Measurements from ENCODE around the gene ACSM3. TPM values are rescaled to one million over a fixed set of nuclear protein-coding genes. Genes with fewer than 3 reads are reported as not detected.
A peak's percentile ranks its signal among the peaks of the same experiment; 100 is the strongest.

ACSM3 gene
- total and polyA plus RNA-seq, 9 of the 15 experiments (the other 6 are each of a cell fraction or from before 2014, with no cell fraction given): 112 to 420 (median 182) TPM

DNA sequence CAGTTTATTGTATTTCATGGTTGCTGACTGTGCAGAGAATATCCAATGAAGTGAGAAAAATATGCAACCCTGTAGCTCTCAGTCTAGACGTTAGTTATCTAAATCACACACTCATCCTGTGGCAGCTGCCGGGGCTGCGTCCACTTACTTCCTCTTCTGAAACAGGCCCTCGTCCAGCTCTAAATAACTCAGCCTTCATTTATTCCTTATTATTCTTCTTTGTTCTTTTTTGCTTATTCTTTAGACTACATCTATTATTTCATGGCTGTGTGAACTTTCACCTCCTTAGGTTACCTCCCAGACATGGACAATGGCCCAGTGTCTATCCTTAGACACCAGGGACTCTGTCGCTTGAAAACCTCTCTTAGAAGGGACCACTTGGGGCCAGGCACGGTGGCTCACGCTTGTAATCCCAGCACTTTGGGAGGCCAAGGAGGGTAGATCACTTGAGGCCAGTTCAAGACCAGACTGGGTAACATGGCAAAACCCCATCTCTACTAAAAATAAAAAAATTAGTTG lies 18.8 kb upstream of the ACSM3 start (continued):
- TF ChIP-seq CC2D1A (IDR thresholded peaks at IDR 0.05) (peak; percentile 35; the same call in 1 of the 2 replicates), PTRF (tag; IDR thresholded peaks at IDR 0.05) (no peak; the same call in 1 of the 2 replicates), ARNT (IDR thresholded peaks at IDR 0.05) (no peak; a peak in 1 of 4 replicates)

GRCh38 chr16:20746461-20746860 lies 17.4 kb upstream of the ACSM3 start:
- Histone ChIP-seq H3K27ac (ENCODE audit: extremely low read depth, low read depth, low read length) (peak overlapping the region; percentile 89), H2AFZ (ENCODE audit: low read depth, low read length) (0 out of 2 replicates have a peak overlapping the region, but pooled peaks have one; percentile 6), H3K9ac (ENCODE audit: insufficient read depth in 1 of 2, low read depth in 2 of 2, low read length in 2 of 2) (peak overlapping the region in 1 of 2 experiments; percentile 57; a peak in 2 of 4 replicates), H3K4me3 (no peak overlapping the region), H3K4me2 (ENCODE audit: insufficient read depth, low read length) (peak overlapping the region; percentile 27; the same call in 1 of the 2 replicates), H3K36me3 (ENCODE audit: control insufficient read depth, insufficient read depth, low read length) (peaks cover 11% of the 10 kb centered on the region), H3K79me2 (ENCODE audit: control insufficient read depth, insufficient read depth, low read length) (peaks cover 2% of the 10 kb centered on the region; the same call in 2 of the 3 replicates), H4K20me1 (replicated peaks; ENCODE audit: control insufficient read depth, insufficient read depth, low read length) (no peaks in the 10 kb centered on the region), H3K27me3 (ENCODE audit: control insufficient read depth in 2 of 2, insufficient read depth in 2 of 2, low read length in 2 of 2) (no peaks in the 10 kb centered on the region), H3K4me1 (replicated peaks in 1 of 2; ENCODE audit: control insufficient read depth in 2 of 2, insufficient read depth in 2 of 2, low read length in 2 of 2) (peaks cover 36 to 73% of the 10 kb centered on the region in 2 experiments), H3K9me1 (ENCODE audit: control insufficient read depth, insufficient read depth, low read length) (no peaks in the 10 kb centered on the region), H3K9me3 (replicated peaks; ENCODE audit: control insufficient read depth, insufficient read depth, low read depth, low read length) (peaks cover 35% of the 10 kb centered on the region)
- ChIA-PET POLR2A (interaction anchor here (0.9 to 1.9 kb wide), 3 partner anchors 8 to 41 kb away, joined by 3 to 7 read pairs (median 3); no protein-coding TSS in a partner anchor), CTCF (ENCODE audit: low intra/inter-chr PET ratio) (no interaction called here)
- TF ChIP-seq NFRKB (IDR thresholded peaks at IDR 0.05; ENCODE audit: low read depth): peak; percentile 60; the same call in 1 of the 2 replicates
- TF ChIP-seq ZNF311 (CRISPR knock-in tag; IDR thresholded peaks at IDR 0.05): peak; percentile 13; the same call in 1 of the 2 replicates
- 0 out of 2 replicates have a peak, but pooled peaks have one; percentile 14 for TF ChIP-seq PTTG1 (tag; IDR thresholded peaks at IDR 0.05; ENCODE audit: low read depth)
- TF ChIP-seq DMBX1 (CRISPR knock-in tag; IDR thresholded peaks at IDR 0.05; ENCODE audit: borderline replicate concordance): peak; percentile 67
- 0 out of 2 replicates have a peak, but pooled peaks have one; percentile 37 for TF ChIP-seq BRD4 (IDR thresholded peaks at IDR 0.05)
- no peak for TF ChIP-seq NFIC (IDR thresholded peaks at IDR 0.05)
- no peak for TF ChIP-seq POLR3A (IDR thresholded peaks at IDR 0.05; ENCODE audit: borderline replicate concordance, extremely low read depth, insufficient read depth, insufficient read length)
- 0 out of 2 replicates have a peak, but pooled peaks have one; percentile 6 for TF ChIP-seq HINFP (tag; conservative IDR thresholded peaks at IDR 0.05; ENCODE audit: low read depth)
- 0 out of 2 replicates have a peak, but pooled peaks have one; percentile 6 for TF ChIP-seq ILK (tag; IDR thresholded peaks at IDR 0.05; ENCODE audit: borderline replicate concordance, low read depth)
- TF ChIP-seq ZNF583 (CRISPR knock-in tag; IDR thresholded peaks at IDR 0.05): peak; percentile 34; the same call in 1 of the 2 replicates
- peak; percentile 10 for TF ChIP-seq RBBP5 (IDR thresholded peaks at IDR 0.05; ENCODE audit: borderline replicate concordance, insufficient read depth, low read length, poor library complexity, severe bottlenecking)
- TF ChIP-seq CEBPZ (IDR thresholded peaks at IDR 0.05; ENCODE audit: borderline replicate concordance, low read depth, low read length): no peak
- no peak for FAIRE-seq
- no TSS peak for BruUV-seq (replicated peaks)
- no peak for ATAC-seq
- 71% methylated on average over 3 of the region's 3 CpGs for WGBS (ENCODE audit: insufficient coverage, low coverage, missing lambda C conversion rate)
- intact Hi-C loops (cut with micrococcal nuclease) (loop anchor here (2.0 kb wide), 1 partner anchor 18 kb away; the partner anchor contains the start of gene ACSM3), in situ Hi-C loops (cut with MboI) (no loop called here)
- DNase-seq (ENCODE audit: extremely low read depth in 1 of 4, low spot score in 3 of 4): no peak

Measured in K562 (cell line).